Activated T-cell treated with anti-CD3 and anti-CD28 coated beads for 4 hours (primary cell): ENCODE results near the gene KCNQ2.

Experiments used
- DNase-seq: peaks from one replicate; pipeline ENCODE4 v3.0.0-alpha.2; 2020

KCNQ2 gene

DNA sequence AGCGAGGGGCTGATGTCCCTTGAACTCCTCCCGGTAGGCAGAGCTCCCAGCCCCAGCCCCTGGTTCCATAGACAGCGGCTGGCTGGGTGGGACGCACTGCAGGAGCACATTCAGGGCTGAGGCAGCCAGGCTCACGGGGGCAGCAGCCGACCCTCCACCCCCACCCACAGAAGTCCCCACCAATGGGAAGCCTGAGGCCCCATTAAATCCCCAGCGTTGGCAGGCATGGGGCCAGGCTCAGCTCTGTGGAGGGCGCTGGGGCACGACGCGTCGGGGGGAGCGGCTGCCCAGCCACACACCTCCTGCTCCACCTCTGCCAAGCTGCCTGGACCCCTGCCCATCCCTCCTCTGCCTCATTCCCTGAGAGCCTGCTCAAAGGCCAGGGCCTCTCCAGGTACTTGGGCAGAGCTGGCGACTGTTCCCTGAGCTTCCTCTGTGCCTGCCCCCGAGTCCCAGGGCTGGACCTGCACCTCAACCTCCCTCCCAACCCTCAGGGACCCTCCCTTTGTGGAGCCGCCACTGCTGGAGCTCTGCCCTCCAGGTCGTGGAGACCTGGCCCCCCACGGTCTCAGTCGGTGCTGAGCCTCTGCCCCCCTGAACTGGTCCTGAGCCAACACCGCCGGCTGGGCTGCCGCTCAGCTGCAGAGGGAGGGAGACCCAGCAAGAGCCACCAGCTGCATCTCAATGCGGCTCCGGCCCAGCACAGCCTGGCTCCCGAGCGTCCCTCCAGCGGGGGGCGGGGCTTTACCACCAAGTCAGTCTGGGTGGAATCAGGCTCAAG is 120.5 kb downstream of the KCNQ2 start:
- no peak for DNase-seq

DNA sequence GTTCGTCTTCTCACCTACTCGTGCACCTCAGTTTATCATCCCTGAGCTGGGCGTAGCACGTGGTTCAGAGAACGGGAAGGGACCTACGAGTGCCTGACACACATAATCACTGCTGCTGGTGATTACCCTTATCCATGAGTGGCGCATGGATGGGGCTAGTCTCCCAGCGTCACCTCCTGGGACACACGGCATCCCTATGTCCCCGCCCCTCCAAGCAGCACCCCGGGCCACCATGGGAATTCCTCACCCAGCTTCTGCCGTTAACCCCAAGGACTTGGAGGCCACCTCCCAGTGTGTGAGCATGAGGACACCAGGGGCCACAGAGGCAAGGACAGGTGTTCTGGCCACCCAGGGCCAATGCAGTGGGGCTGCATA is 121.1 kb downstream of the KCNQ2 start:
- no peak for DNase-seq

- no peak for DNase-seq
Observed at GRCh38 chr20:63350597-63351325, 121.7 kb downstream of the KCNQ2 start.
